ENCODE data around the gene CXCR1.

DNA sequence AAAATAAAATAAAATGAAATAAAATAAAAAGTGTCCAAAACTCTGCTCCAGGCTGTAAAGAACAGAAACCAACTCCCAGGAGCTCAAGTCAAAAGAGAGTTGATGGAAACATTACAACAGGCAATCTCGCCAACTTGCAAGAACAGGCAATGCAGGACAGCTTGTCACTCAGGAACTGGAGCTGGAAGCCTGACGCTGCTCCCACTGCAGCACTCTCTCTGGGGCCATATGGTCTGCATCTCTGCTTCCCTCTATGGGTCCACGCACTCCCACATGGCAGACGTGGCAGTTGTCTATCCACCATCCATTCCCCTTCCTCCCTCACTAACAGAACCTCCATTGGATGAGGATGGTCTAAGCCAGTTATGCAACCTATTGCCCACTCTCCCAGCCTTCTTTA, 26.9 kb upstream of the CXCR1 start:
- TF ChIP-seq, protein P1, sequence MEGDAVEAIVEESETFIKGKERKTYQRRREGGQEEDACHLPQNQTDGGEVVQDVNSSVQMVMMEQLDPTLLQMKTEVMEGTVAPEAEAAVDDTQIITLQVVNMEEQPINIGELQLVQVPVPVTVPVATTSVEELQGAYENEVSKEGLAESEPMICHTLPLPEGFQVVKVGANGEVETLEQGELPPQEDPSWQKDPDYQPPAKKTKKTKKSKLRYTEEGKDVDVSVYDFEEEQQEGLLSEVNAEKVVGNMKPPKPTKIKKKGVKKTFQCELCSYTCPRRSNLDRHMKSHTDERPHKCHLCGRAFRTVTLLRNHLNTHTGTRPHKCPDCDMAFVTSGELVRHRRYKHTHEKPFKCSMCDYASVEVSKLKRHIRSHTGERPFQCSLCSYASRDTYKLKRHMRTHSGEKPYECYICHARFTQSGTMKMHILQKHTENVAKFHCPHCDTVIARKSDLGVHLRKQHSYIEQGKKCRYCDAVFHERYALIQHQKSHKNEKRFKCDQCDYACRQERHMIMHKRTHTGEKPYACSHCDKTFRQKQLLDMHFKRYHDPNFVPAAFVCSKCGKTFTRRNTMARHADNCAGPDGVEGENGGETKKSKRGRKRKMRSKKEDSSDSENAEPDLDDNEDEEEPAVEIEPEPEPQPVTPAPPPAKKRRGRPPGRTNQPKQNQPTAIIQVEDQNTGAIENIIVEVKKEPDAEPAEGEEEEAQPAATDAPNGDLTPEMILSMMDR (IDR thresholded peaks at IDR 0.05): no peak
- no peak for TF ChIP-seq POLR2A (IDR thresholded peaks at IDR 0.05)

All from adrenal gland (tissue), 5 donors.